Activated CD4-positive, alpha-beta memory T cell treated with anti-CD3 and anti-CD28 coated beads for 36 hours (primary cell): ENCODE data around the gene PTPN6. TPM values are rescaled to one million over a fixed set of nuclear protein-coding genes. Genes with fewer than 3 reads are reported as not detected.

Experiments used
- CTCF ChIA-PET: fragments of 350-600 bp; sonication (Branson Sonifier 250); formaldehyde crosslinking; loops from one replicate; lab custom pipeline; 2021; ENCODE audit warnings: antibody characterized with exemption, inconsistent platforms; lab: Charles Lee
- POLR2A ChIA-PET: fragments of 350-600 bp; sonication (Branson Sonifier 250); formaldehyde crosslinking; loops from one replicate; lab custom pipeline; 2021; ENCODE audit warnings: antibody characterized with exemption; lab: Charles Lee
- DNase-seq: peaks from one replicate; pipeline ENCODE4 v3.0.0-alpha.2; 2020
- H3K27ac Mint-ChIP-seq: one replicate; pipeline ENCODE4 v1.8.0; 2021; ENCODE audit warnings: mixed read lengths
- H3K27me3 Mint-ChIP-seq: one replicate; pipeline ENCODE4 v1.8.0; 2021; ENCODE audit warnings: mixed read lengths
- H3K36me3 Mint-ChIP-seq: one replicate; pipeline ENCODE4 v1.8.0; 2021; ENCODE audit warnings: mixed read lengths
- H3K4me1 Mint-ChIP-seq: one replicate; pipeline ENCODE4 v1.8.0; 2021; ENCODE audit warnings: low read depth, mixed read lengths
- H3K4me3 Mint-ChIP-seq: one replicate; pipeline ENCODE4 v1.8.0; 2021; ENCODE audit warnings: mild to moderate bottlenecking, mixed read lengths
- H3K9me3 Mint-ChIP-seq: one replicate; pipeline ENCODE4 v1.8.0; 2021; ENCODE audit warnings: mixed read lengths
- intact Hi-C: fragments of 100-400 bp; cut with micrococcal nuclease; formaldehyde crosslinking; loops from one replicate; pipeline ENCODE4 v1.15.1; 2023
- total RNA-seq, 2 experiments: library from RNA; stranded (reverse); gene quantifications; one replicate each; pipeline ENCODE4 v1.2.3, GENCODE V29; 2021

Gene PTPN6
- total RNA-seq, 2 experiments from 2014 or later: 321 to 324 TPM

- Mint-ChIP-seq H3K27me3 (peaks cover 6% of the 10 kb centered on the region), H3K36me3 (peaks cover 24% of the 10 kb centered on the region)
- intact Hi-C loops: no loop called here
Measured at GRCh38 chr12:6941782-6942181, 9.4 kb upstream of the PTPN6 start.

GRCh38 chr12:6942331-6942665 lies 8.9 kb upstream of the PTPN6 start:
- DNase-seq: no peak
- Mint-ChIP-seq H3K36me3 (peaks cover 24% of the 10 kb centered on the region), H3K4me3 (no peak overlapping the region), H3K27me3 (peaks cover 6% of the 10 kb centered on the region), H3K9me3 (no peaks in the 10 kb centered on the region), H3K27ac (peak overlapping the region; percentile 100), H3K4me1 (peaks cover 39% of the 10 kb centered on the region)
- POLR2A ChIA-PET: interaction anchor here (2.4 to 11.8 kb wide), 4 partner anchors 10 to 90 kb away, joined by 14 to 507 read pairs (median 29); partner anchors contain the start of genes CDCA3 and USP5
- CTCF ChIA-PET: interaction anchor here (0.9 to 15.9 kb wide), 2 partner anchors 17 to 18 kb away, joined by 5 to 586 read pairs; no protein-coding TSS in a partner anchor
- intact Hi-C loops: no loop called here

More at GRCh38 chr12:6941782-6942181, 9.4 kb upstream of the PTPN6 start:
- ChIA-PET CTCF (interaction anchor here (1.0 to 15.9 kb wide), 3 partner anchors 12 to 23 kb away, joined by 4 to 586 read pairs (median 11); no protein-coding TSS in a partner anchor), POLR2A (interaction anchor here (2.2 to 11.8 kb wide), 2 partner anchors 18 to 19 kb away, joined by 6 to 507 read pairs; no protein-coding TSS in a partner anchor)
- H3K4me3 Mint-ChIP-seq: no peak overlapping the region
- no peak for DNase-seq
- H3K27ac Mint-ChIP-seq: peak overlapping the region; percentile 100
- no peaks in the 10 kb centered on the region for H3K9me3 Mint-ChIP-seq
- peaks cover 36% of the 10 kb centered on the region for H3K4me1 Mint-ChIP-seq

GRCh38 chr12:6943389-6943721 lies 7.8 kb upstream of the PTPN6 start:
- Mint-ChIP-seq H3K4me1 (peaks cover 48% of the 10 kb centered on the region), H3K36me3 (peaks cover 25% of the 10 kb centered on the region), H3K4me3 (peak overlapping the region; percentile 90), H3K27ac (peak overlapping the region; percentile 100), H3K27me3 (peaks cover 6% of the 10 kb centered on the region), H3K9me3 (no peaks in the 10 kb centered on the region)
- intact Hi-C loops: loop anchor here (1.0 kb wide), 3 partner anchors 52 to 149 kb away; partner anchors contain the start of genes C1R and LPCAT3
- ChIA-PET POLR2A (interaction anchor here (0.6 to 11.8 kb wide), 31 partner anchors 7 to 1017 kb away, joined by 3 to 507 read pairs (median 5); partner anchors contain the start of genes ATN1, C1RL, CDCA3 and COPS7A), CTCF (interaction anchor here (0.7 to 15.9 kb wide), 15 partner anchors 9 to 165 kb away, joined by 3 to 586 read pairs (median 7); partner anchors contain the start of genes C1RL, LPCAT3 and SPSB2)
- DNase-seq: peak; percentile 87

- Mint-ChIP-seq H3K36me3 (peaks cover 25% of the 10 kb centered on the region), H3K9me3 (no peaks in the 10 kb centered on the region), H3K4me3 (peak within 1 kb of the TSS; percentile 90), H3K27ac (peak within 1 kb of the TSS; percentile 100), H3K4me1 (peaks cover 52% of the 10 kb centered on the region), H3K27me3 (peaks cover 6% of the 10 kb centered on the region)
- DNase-seq: peak; percentile 90
- POLR2A ChIA-PET: interaction anchor here (0.6 to 11.8 kb wide), 36 partner anchors 8 to 1017 kb away, joined by 3 to 507 read pairs (median 5); partner anchors contain the start of genes ATN1, C1RL, CDCA3 and COPS7A
- intact Hi-C loops: loop anchor here (1.0 kb wide), 11 partner anchors 9 to 164 kb away; partner anchors contain the start of genes C1R, EMG1, LPCAT3 and PHB2
- CTCF ChIA-PET: interaction anchor here (0.7 to 15.9 kb wide), 19 partner anchors 8 to 164 kb away, joined by 3 to 586 read pairs (median 6); partner anchors contain the start of genes C1R, C1RL, LPCAT3 and SPSB2
Measured at GRCh38 chr12:6943722-6944380, 7.3 kb upstream of the PTPN6 start, which contains the start of the genes C12orf57 and RNU7-1. C12orf57 (plus strand) TSS chr12:6944022; CDS start chr12:6944122, 100 bp downstream. RNU7-1 (plus strand) TSS chr12:6943816.

GRCh38 chr12:6944381-6945186 lies 6.6 kb upstream of the PTPN6 start:
- Mint-ChIP-seq H3K4me3 (peak overlapping the region; percentile 90), H3K36me3 (peaks cover 25% of the 10 kb centered on the region), H3K27me3 (peaks cover 6% of the 10 kb centered on the region), H3K27ac (peak overlapping the region; percentile 100), H3K9me3 (no peaks in the 10 kb centered on the region), H3K4me1 (peaks cover 56% of the 10 kb centered on the region)
- DNase-seq: peak; percentile 95
- intact Hi-C loops: loop anchor here (1.0 kb wide), 8 partner anchors 9 to 164 kb away; partner anchors contain the start of genes EMG1, PHB2 and USP5
- ChIA-PET POLR2A (interaction anchor here (0.7 to 11.8 kb wide), 35 partner anchors 8 to 342 kb away, joined by 3 to 507 read pairs (median 5); partner anchors contain the start of genes ATN1, C1RL, CDCA3 and COPS7A), CTCF (interaction anchor here (0.6 to 15.9 kb wide), 24 partner anchors 8 to 249 kb away, joined by 3 to 586 read pairs (median 5); partner anchors contain the start of genes C1R, C1RL, EMG1 and LPCAT3)

- H3K4me1 Mint-ChIP-seq: peaks cover 66% of the 10 kb centered on the region
- H3K4me3 Mint-ChIP-seq: peak overlapping the region; percentile 90
- H3K27me3 Mint-ChIP-seq: peaks cover 6% of the 10 kb centered on the region
- no peaks in the 10 kb centered on the region for H3K9me3 Mint-ChIP-seq
- peaks cover 25% of the 10 kb centered on the region for H3K36me3 Mint-ChIP-seq
- peak overlapping the region; percentile 100 for H3K27ac Mint-ChIP-seq
- POLR2A ChIA-PET: interaction anchor here (1.5 to 11.8 kb wide), 9 partner anchors 8 to 163 kb away, joined by 3 to 507 read pairs (median 18); partner anchors contain the start of genes C1RL, EMG1, PHB2 and SPSB2
- CTCF ChIA-PET: interaction anchor here (0.9 to 15.9 kb wide), 16 partner anchors 8 to 199 kb away, joined by 3 to 586 read pairs (median 8); partner anchors contain the start of genes C1R, C1RL, LPCAT3 and SPSB2
- intact Hi-C loops: no loop called here
- no peak for DNase-seq
Measured at GRCh38 chr12:6945613-6946012, 5.5 kb upstream of the PTPN6 start.

GRCh38 chr12:6946033-6946919 lies 4.9 kb upstream of the PTPN6 start:
- Mint-ChIP-seq H3K4me1 (peaks cover 68% of the 10 kb centered on the region), H3K9me3 (no peaks in the 10 kb centered on the region), H3K27me3 (peaks cover 6% of the 10 kb centered on the region), H3K27ac (peak overlapping the region; percentile 100), H3K4me3 (peak overlapping the region; percentile 90), H3K36me3 (peaks cover 25% of the 10 kb centered on the region)
- ChIA-PET POLR2A (interaction anchor here (1.5 to 11.8 kb wide), 7 partner anchors 8 to 162 kb away, joined by 3 to 507 read pairs (median 18); partner anchors contain the start of genes C1RL, EMG1, PHB2 and SPSB2), CTCF (interaction anchor here (0.6 to 15.9 kb wide), 14 partner anchors 8 to 198 kb away, joined by 3 to 586 read pairs (median 8); partner anchors contain the start of genes C1R, C1RL, LPCAT3 and SPSB2)
- DNase-seq: peak; percentile 89
- intact Hi-C loops: no loop called here

GRCh38 chr12:6946920-6947374 lies 4.2 kb upstream of the PTPN6 start:
- CTCF ChIA-PET: interaction anchor here (0.9 to 15.9 kb wide), 7 partner anchors 9 to 198 kb away, joined by 3 to 586 read pairs (median 10); partner anchors contain the start of gene LPCAT3
- intact Hi-C loops: no loop called here
- peak overlapping the region; percentile 100 for H3K27ac Mint-ChIP-seq
- H3K36me3 Mint-ChIP-seq: peaks cover 30% of the 10 kb centered on the region
- peaks cover 68% of the 10 kb centered on the region for H3K4me1 Mint-ChIP-seq
- DNase-seq: no peak
- H3K27me3 Mint-ChIP-seq: peaks cover 6% of the 10 kb centered on the region
- peak overlapping the region; percentile 90 for H3K4me3 Mint-ChIP-seq
- POLR2A ChIA-PET: interaction anchor here (1.0 to 11.8 kb wide), 8 partner anchors 9 to 161 kb away, joined by 3 to 507 read pairs (median 12); partner anchors contain the start of genes C1RL, EMG1, PHB2 and SPSB2
- H3K9me3 Mint-ChIP-seq: no peaks in the 10 kb centered on the region

GRCh38 chr12:6947615-6948014 lies 3.5 kb upstream of the PTPN6 start:
- POLR2A ChIA-PET: interaction anchor here (1.0 to 11.8 kb wide), 5 partner anchors 10 to 66 kb away, joined by 3 to 507 read pairs (median 18); partner anchors contain the start of genes EMG1 and PHB2
- CTCF ChIA-PET: interaction anchor here (0.9 to 15.9 kb wide), 5 partner anchors 10 to 71 kb away, joined by 4 to 586 read pairs (median 11); partner anchors contain the start of gene LPCAT3
- Mint-ChIP-seq H3K27me3 (peaks cover 6% of the 10 kb centered on the region), H3K27ac (peak overlapping the region; percentile 100), H3K36me3 (peaks cover 36% of the 10 kb centered on the region), H3K4me1 (peaks cover 63% of the 10 kb centered on the region), H3K4me3 (peak overlapping the region; percentile 59), H3K9me3 (no peaks in the 10 kb centered on the region)
- no peak for DNase-seq
- intact Hi-C loops: no loop called here
